SK-N-SH treated with all-trans-retinoic acid at 6 μM for 48 hours (cell line): ENCODE measurements around the gene OXLD1.
A peak's percentile ranks its signal among the peaks of the same experiment; 100 is the strongest.

Source experiments
- ATAC-seq: fragments of 200-7000 bp; cut with Tn5 transposase; 3 replicates; pipeline ENCODE4 v1.9.1; 2020; ENCODE audit warnings: mild to moderate bottlenecking, moderate library complexity
- ARNTL ChIP-seq: fragments of 450-650 bp; formaldehyde crosslinking; IDR thresholded peaks from 2 replicates; pipeline ENCODE4 v1.5.0; 2020; ENCODE audit warnings: low read depth, mild to moderate bottlenecking, moderate library complexity, borderline replicate concordance
- BACH2 ChIP-seq: fragments of 250-450 bp; sonication (Bioruptor Pico); IDR thresholded peaks from 2 replicates; pipeline ENCODE4 v1.9.0; 2021; ENCODE audit warnings: mild to moderate bottlenecking, borderline replicate concordance
- CREB5 ChIP-seq: fragments of 250-450 bp; sonication (Bioruptor Pico); IDR thresholded peaks from 2 replicates; pipeline ENCODE4 v1.5.1; 2020; ENCODE audit warnings: low read depth, mild to moderate bottlenecking, moderate library complexity
- CSDC2 ChIP-seq: fragments of 250-450 bp; sonication (Bioruptor Pico); IDR thresholded peaks from 2 replicates; pipeline ENCODE4 v1.5.0; 2020; ENCODE audit warnings: mild to moderate bottlenecking, moderate library complexity
- ESRRG ChIP-seq: fragments of 250-450 bp; sonication (Bioruptor Pico); IDR thresholded peaks from 2 replicates; pipeline ENCODE4 v1.6.1; 2021; ENCODE audit warnings: mild to moderate bottlenecking
- GLIS3 ChIP-seq: fragments of 250-450 bp; sonication (Bioruptor Pico); IDR thresholded peaks from 2 replicates; pipeline ENCODE4 v1.5.0; 2020; ENCODE audit warnings: mild to moderate bottlenecking, moderate library complexity
- ISL1 ChIP-seq: fragments of 250-450 bp; sonication (Bioruptor Pico); IDR thresholded peaks from 2 replicates; pipeline ENCODE4 v2.1.2; 2022; ENCODE audit warnings: mild to moderate bottlenecking, moderate library complexity
- OSR1 ChIP-seq: fragments of 250-450 bp; sonication (Bioruptor Pico); IDR thresholded peaks from 2 replicates; pipeline ENCODE4 v1.8.0; 2022; ENCODE audit warnings: moderate library complexity, mild to moderate bottlenecking, inconsistent platforms
- PATZ1 ChIP-seq: fragments of 250-450 bp; sonication (Bioruptor Pico); IDR thresholded peaks from 2 replicates; pipeline ENCODE4 v1.8.0; 2020; ENCODE audit warnings: mild to moderate bottlenecking, moderate library complexity, borderline replicate concordance
- PPARA ChIP-seq: fragments of 250-450 bp; sonication (Bioruptor Pico); IDR thresholded peaks from 2 replicates; pipeline ENCODE4 v1.5.0; 2020; ENCODE audit warnings: mild to moderate bottlenecking, borderline replicate concordance
- RARB ChIP-seq: fragments of 250-450 bp; sonication (Bioruptor Pico); IDR thresholded peaks from 2 replicates; pipeline ENCODE4 v1.8.0; 2021; ENCODE audit warnings: mild to moderate bottlenecking, moderate library complexity
- SNAI2 ChIP-seq: fragments of 250-450 bp; sonication (Bioruptor Pico); IDR thresholded peaks from 2 replicates; pipeline ENCODE4 v1.5.0; 2020; ENCODE audit warnings: mild to moderate bottlenecking, moderate library complexity
- TCF4 ChIP-seq: fragments of 250-450 bp; sonication (Bioruptor Pico); IDR thresholded peaks from 2 replicates; pipeline ENCODE4 v1.8.0; 2021; ENCODE audit warnings: mild to moderate bottlenecking, moderate library complexity, borderline replicate concordance
- TOX ChIP-seq: fragments of 250-450 bp; sonication (Bioruptor Pico); IDR thresholded peaks from 2 replicates; pipeline ENCODE4 v1.8.0; 2021; ENCODE audit warnings: mild to moderate bottlenecking, moderate library complexity, borderline replicate concordance
- ZC3H10 ChIP-seq: fragments of 250-450 bp; sonication (Bioruptor Pico); IDR thresholded peaks from 2 replicates; pipeline ENCODE4 v1.5.1; 2021; ENCODE audit warnings: mild to moderate bottlenecking, moderate library complexity
- ZFP3 ChIP-seq: fragments of 250-450 bp; sonication (Bioruptor Pico); IDR thresholded peaks from 2 replicates; pipeline ENCODE4 v1.5.0; 2020; ENCODE audit warnings: mild to moderate bottlenecking, moderate library complexity
- ZFP30 ChIP-seq: fragments of 450-650 bp; formaldehyde crosslinking; IDR thresholded peaks from 2 replicates; pipeline ENCODE4 v1.5.0; 2022; ENCODE audit warnings: mild to moderate bottlenecking, moderate library complexity
- ZNF565 ChIP-seq: fragments of 450-650 bp; formaldehyde crosslinking; conservative IDR thresholded peaks from 2 replicates; pipeline ENCODE4 v1.5.0; 2020; ENCODE audit warnings: low read depth, mild to moderate bottlenecking, moderate library complexity
- ZNF70 ChIP-seq: fragments of 450-650 bp; formaldehyde crosslinking; IDR thresholded peaks from 2 replicates; pipeline ENCODE4 v1.5.0; 2020; ENCODE audit warnings: mild to moderate bottlenecking, moderate library complexity
- ZNF8 ChIP-seq: fragments of 450-650 bp; formaldehyde crosslinking; IDR thresholded peaks from 2 replicates; pipeline ENCODE4 v1.5.0; 2020; ENCODE audit warnings: mild to moderate bottlenecking, moderate library complexity
- TF ChIP-seq, protein P1 (sequence below): fragments of 250-450 bp; sonication (Bioruptor Pico); IDR thresholded peaks from 2 replicates; pipeline ENCODE4 v1.5.1; 2021; ENCODE audit warnings: mild to moderate bottlenecking, moderate library complexity
- TF ChIP-seq, protein P2 (sequence below): fragments of 250-450 bp; sonication (Bioruptor Pico); IDR thresholded peaks from 2 replicates; pipeline ENCODE4 v1.8.0; 2021; ENCODE audit warnings: low read depth, mild to moderate bottlenecking, moderate library complexity, borderline replicate concordance

Gene OXLD1

GRCh38 chr17:81693509-81694210, 27.3 kb upstream of the OXLD1 start:
- peak; percentile 3; the same call in 1 of the 3 replicates for ATAC-seq

GRCh38 chr17:81691608-81692007, 25.2 kb upstream of the OXLD1 start:
- no peak for ATAC-seq
- TF ChIP-seq CREB5 (CRISPR knock-in tag) (no peak), GLIS3 (CRISPR knock-in tag) (no peak), PPARA (no peak), ZNF70 (CRISPR knock-in tag) (no peak), TOX (CRISPR knock-in tag) (no peak), OSR1 (CRISPR knock-in tag) (no peak), ESRRG (no peak), BACH2 (no peak), ZC3H10 (CRISPR knock-in tag) (no peak), ZNF565 (CRISPR knock-in tag) (no peak), ZFP3 (no peak), ZNF8 (no peak), RARB (CRISPR knock-in tag) (no peak), SNAI2 (CRISPR knock-in tag) (no peak)
- TF ChIP-seq, protein P1, sequence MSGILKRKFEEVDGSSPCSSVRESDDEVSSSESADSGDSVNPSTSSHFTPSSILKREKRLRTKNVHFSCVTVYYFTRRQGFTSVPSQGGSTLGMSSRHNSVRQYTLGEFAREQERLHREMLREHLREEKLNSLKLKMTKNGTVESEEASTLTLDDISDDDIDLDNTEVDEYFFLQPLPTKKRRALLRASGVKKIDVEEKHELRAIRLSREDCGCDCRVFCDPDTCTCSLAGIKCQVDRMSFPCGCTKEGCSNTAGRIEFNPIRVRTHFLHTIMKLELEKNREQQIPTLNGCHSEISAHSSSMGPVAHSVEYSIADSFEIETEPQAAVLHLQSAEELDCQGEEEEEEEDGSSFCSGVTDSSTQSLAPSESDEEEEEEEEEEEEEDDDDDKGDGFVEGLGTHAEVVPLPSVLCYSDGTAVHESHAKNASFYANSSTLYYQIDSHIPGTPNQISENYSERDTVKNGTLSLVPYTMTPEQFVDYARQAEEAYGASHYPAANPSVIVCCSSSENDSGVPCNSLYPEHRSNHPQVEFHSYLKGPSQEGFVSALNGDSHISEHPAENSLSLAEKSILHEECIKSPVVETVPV (CRISPR knock-in tag), result no peak
- TF ChIP-seq, protein P2, sequence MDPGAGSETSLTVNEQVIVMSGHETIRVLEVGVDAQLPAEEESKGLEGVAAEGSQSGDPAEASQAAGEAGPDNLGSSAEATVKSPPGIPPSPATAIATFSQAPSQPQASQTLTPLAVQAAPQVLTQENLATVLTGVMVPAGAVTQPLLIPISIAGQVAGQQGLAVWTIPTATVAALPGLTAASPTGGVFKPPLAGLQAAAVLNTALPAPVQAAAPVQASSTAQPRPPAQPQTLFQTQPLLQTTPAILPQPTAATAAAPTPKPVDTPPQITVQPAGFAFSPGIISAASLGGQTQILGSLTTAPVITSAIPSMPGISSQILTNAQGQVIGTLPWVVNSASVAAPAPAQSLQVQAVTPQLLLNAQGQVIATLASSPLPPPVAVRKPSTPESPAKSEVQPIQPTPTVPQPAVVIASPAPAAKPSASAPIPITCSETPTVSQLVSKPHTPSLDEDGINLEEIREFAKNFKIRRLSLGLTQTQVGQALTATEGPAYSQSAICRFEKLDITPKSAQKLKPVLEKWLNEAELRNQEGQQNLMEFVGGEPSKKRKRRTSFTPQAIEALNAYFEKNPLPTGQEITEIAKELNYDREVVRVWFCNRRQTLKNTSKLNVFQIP (CRISPR knock-in tag), result no peak

More at GRCh38 chr17:81693509-81694210, 27.3 kb upstream of the OXLD1 start:
- TF ChIP-seq SNAI2 (CRISPR knock-in tag), result no peak
- TF ChIP-seq TCF4 (CRISPR knock-in tag), result no peak
- TF ChIP-seq ZC3H10 (CRISPR knock-in tag), result no peak
- TF ChIP-seq ZNF8, result no peak
- TF ChIP-seq CSDC2 (CRISPR knock-in tag), result no peak
- TF ChIP-seq, protein P1 (CRISPR knock-in tag), result no peak
- TF ChIP-seq OSR1 (CRISPR knock-in tag), result no peak
- no peak for TF ChIP-seq ESRRG
- no peak for TF ChIP-seq ZFP30 (CRISPR knock-in tag)
- TF ChIP-seq ZNF565 (CRISPR knock-in tag), result no peak
- no peak for TF ChIP-seq ZNF70 (CRISPR knock-in tag)
- TF ChIP-seq ZFP3, result no peak

GRCh38 chr17:81691196-81691595, 24.8 kb upstream of the OXLD1 start:
- no peak for ATAC-seq
- TF ChIP-seq, protein P2 (CRISPR knock-in tag), result no peak
- TF ChIP-seq ARNTL (CRISPR knock-in tag) (no peak), PPARA (no peak), ZNF565 (CRISPR knock-in tag) (no peak), BACH2 (no peak), ZNF8 (no peak), TCF4 (CRISPR knock-in tag) (no peak), PATZ1 (no peak), ZFP3 (no peak), RARB (CRISPR knock-in tag) (no peak), CSDC2 (CRISPR knock-in tag) (no peak), TOX (CRISPR knock-in tag) (no peak), ZC3H10 (CRISPR knock-in tag) (no peak), ZFP30 (CRISPR knock-in tag) (no peak), CREB5 (CRISPR knock-in tag) (no peak), ZNF70 (CRISPR knock-in tag) (no peak), ISL1 (no peak)
- TF ChIP-seq, protein P1 (CRISPR knock-in tag), result no peak
